Measurements from ENCODE around the gene MRPS11.

DNA sequence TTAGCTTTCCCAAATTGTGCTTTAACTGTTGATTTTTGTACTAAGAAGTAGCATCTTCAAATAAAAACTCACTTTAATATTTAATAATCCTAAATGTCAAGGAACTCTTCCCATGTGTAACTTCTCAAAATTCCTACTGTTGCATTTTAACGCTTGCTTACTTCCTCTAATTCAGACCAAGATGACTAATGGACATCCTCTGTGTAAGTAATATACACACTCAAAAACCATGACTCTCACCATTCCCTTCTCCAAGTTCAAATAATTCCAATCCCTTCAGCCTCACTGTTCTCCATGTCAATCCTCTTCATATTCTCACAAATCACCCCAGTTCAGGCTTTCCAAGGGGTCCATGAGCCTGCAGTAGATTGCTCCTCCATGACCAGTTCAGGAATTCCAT is 13.3 kb upstream of the MRPS11 start:
- TF ChIP-seq, protein P1, sequence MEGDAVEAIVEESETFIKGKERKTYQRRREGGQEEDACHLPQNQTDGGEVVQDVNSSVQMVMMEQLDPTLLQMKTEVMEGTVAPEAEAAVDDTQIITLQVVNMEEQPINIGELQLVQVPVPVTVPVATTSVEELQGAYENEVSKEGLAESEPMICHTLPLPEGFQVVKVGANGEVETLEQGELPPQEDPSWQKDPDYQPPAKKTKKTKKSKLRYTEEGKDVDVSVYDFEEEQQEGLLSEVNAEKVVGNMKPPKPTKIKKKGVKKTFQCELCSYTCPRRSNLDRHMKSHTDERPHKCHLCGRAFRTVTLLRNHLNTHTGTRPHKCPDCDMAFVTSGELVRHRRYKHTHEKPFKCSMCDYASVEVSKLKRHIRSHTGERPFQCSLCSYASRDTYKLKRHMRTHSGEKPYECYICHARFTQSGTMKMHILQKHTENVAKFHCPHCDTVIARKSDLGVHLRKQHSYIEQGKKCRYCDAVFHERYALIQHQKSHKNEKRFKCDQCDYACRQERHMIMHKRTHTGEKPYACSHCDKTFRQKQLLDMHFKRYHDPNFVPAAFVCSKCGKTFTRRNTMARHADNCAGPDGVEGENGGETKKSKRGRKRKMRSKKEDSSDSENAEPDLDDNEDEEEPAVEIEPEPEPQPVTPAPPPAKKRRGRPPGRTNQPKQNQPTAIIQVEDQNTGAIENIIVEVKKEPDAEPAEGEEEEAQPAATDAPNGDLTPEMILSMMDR (IDR thresholded peaks at IDR 0.05), result no peak
- TF ChIP-seq POLR2A (IDR thresholded peaks at IDR 0.05), result no peak

Measured in uterus (tissue), 2 donors.